ENCODE results near the gene ZNF699. TPM values are rescaled to one million over a fixed set of nuclear protein-coding genes. Genes with fewer than 3 reads are reported as not detected.

The ZNF699 gene
- polyA plus RNA-seq, 1 donor from 2014 or later, result 21.7 TPM

DNA sequence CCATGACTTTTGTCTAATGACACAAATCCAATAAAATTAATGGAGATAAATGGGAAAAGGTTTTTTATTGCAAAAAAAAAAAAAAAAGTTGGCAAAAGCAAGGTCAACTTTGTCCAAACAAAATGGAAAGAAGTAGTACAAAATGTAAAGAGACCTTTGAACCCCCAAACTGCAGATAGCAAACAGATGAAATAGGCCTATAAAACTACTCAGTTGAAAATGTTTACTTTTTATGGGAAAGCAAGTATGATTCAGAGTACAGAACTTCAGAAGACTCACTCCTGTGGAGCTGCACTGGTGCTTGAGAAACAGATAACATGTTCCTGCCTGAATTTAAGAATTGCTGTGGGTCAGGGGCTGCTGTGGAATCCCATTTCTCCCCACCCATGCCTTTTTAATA, 43.4 kb upstream of the ZNF699 start:
- Histone ChIP-seq H3K4me2 (ENCODE audit: low read length) (no peak overlapping the region), H3K36me3 (ENCODE audit: insufficient read depth, low read length) (peaks cover 15% of the 10 kb centered on the region), H3K9ac (ENCODE audit: low read length) (no peak overlapping the region), H3K9me2 (ENCODE audit: insufficient read depth, low read length) (no peaks in the 10 kb centered on the region), H3F3A (ENCODE audit: insufficient read depth, low read length, poor library complexity, severe bottlenecking) (no peaks in the 10 kb centered on the region), H4K20me1 (ENCODE audit: insufficient read depth) (no peaks in the 10 kb centered on the region), H3K4me3 (ENCODE audit: low read length) (no peak overlapping the region), H3K27ac (ENCODE audit: low read length) (no peak overlapping the region), H2AFZ (ENCODE audit: low read depth, low read length) (no peak overlapping the region), H3K9me3 (ENCODE audit: low read length) (peaks cover 25% of the 10 kb centered on the region), H3K27me3 (ENCODE audit: insufficient read depth, low read depth, low read length) (no peaks in the 10 kb centered on the region), H3K79me2 (replicated peaks; ENCODE audit: insufficient read depth, low read length) (no peaks in the 10 kb centered on the region)
- TF ChIP-seq TAF1 (IDR thresholded peaks at IDR 0.05; ENCODE audit: low read depth), result no peak
- no peak for TF ChIP-seq SMC3 (conservative IDR thresholded peaks at IDR 0.05; ENCODE audit: poor library complexity)
- TF ChIP-seq EZH2 (IDR thresholded peaks at IDR 0.05; ENCODE audit: borderline replicate concordance, insufficient read depth, low read length, poor library complexity, severe bottlenecking), result no peak
- no peak for TF ChIP-seq RAD21 (conservative IDR thresholded peaks at IDR 0.05)
- TF ChIP-seq EP300 (conservative IDR thresholded peaks at IDR 0.05; ENCODE audit: poor library complexity, severe bottlenecking), result no peak
- TF ChIP-seq MXI1 (conservative IDR thresholded peaks at IDR 0.05; ENCODE audit: poor library complexity, severe bottlenecking), result no peak
- no peak for TF ChIP-seq POLR2AphosphoS5 (IDR thresholded peaks at IDR 0.05)
- TF ChIP-seq, protein P1, sequence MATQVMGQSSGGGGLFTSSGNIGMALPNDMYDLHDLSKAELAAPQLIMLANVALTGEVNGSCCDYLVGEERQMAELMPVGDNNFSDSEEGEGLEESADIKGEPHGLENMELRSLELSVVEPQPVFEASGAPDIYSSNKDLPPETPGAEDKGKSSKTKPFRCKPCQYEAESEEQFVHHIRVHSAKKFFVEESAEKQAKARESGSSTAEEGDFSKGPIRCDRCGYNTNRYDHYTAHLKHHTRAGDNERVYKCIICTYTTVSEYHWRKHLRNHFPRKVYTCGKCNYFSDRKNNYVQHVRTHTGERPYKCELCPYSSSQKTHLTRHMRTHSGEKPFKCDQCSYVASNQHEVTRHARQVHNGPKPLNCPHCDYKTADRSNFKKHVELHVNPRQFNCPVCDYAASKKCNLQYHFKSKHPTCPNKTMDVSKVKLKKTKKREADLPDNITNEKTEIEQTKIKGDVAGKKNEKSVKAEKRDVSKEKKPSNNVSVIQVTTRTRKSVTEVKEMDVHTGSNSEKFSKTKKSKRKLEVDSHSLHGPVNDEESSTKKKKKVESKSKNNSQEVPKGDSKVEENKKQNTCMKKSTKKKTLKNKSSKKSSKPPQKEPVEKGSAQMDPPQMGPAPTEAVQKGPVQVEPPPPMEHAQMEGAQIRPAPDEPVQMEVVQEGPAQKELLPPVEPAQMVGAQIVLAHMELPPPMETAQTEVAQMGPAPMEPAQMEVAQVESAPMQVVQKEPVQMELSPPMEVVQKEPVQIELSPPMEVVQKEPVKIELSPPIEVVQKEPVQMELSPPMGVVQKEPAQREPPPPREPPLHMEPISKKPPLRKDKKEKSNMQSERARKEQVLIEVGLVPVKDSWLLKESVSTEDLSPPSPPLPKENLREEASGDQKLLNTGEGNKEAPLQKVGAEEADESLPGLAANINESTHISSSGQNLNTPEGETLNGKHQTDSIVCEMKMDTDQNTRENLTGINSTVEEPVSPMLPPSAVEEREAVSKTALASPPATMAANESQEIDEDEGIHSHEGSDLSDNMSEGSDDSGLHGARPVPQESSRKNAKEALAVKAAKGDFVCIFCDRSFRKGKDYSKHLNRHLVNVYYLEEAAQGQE (IDR thresholded peaks at IDR 0.05; ENCODE audit: borderline replicate concordance), result no peak
- TF ChIP-seq, protein P2, sequence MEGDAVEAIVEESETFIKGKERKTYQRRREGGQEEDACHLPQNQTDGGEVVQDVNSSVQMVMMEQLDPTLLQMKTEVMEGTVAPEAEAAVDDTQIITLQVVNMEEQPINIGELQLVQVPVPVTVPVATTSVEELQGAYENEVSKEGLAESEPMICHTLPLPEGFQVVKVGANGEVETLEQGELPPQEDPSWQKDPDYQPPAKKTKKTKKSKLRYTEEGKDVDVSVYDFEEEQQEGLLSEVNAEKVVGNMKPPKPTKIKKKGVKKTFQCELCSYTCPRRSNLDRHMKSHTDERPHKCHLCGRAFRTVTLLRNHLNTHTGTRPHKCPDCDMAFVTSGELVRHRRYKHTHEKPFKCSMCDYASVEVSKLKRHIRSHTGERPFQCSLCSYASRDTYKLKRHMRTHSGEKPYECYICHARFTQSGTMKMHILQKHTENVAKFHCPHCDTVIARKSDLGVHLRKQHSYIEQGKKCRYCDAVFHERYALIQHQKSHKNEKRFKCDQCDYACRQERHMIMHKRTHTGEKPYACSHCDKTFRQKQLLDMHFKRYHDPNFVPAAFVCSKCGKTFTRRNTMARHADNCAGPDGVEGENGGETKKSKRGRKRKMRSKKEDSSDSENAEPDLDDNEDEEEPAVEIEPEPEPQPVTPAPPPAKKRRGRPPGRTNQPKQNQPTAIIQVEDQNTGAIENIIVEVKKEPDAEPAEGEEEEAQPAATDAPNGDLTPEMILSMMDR (IDR thresholded peaks at IDR 0.05; ENCODE audit: poor library complexity, severe bottlenecking), result no peak

DNA sequence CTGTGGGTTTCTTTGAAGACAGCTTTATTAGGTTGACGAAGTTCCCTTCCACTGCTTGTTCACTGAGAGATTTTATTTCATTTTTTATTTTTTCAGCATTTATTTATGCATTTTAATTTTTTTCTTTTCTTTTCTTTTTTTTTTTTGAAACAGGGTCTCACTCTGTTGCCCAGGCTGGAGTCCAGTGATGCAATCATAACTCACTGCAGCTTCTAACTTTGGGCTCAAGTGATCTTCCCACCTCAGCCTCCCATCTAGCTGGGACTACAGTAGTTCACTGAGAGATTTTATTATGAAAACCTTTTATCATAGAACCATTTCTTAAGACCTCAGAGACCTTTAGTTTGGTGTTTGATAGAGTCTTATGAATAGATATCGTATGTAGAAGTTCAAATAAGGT, 42.9 kb upstream of the ZNF699 start:
- H3K9me2 ChIP-seq (ENCODE audit: insufficient read depth, low read length), result no peaks in the 10 kb centered on the region
- no peak overlapping the region for H3K9ac ChIP-seq (ENCODE audit: low read length)
- H4K20me1 ChIP-seq (ENCODE audit: insufficient read depth), result no peaks in the 10 kb centered on the region
- H3F3A ChIP-seq (ENCODE audit: insufficient read depth, low read length, poor library complexity, severe bottlenecking), result no peaks in the 10 kb centered on the region
- no peak overlapping the region for H3K4me3 ChIP-seq (ENCODE audit: low read length)
- no peaks in the 10 kb centered on the region for H3K79me2 ChIP-seq (replicated peaks; ENCODE audit: insufficient read depth, low read length)
- no peak overlapping the region for H3K4me2 ChIP-seq (ENCODE audit: low read length)
- no peaks in the 10 kb centered on the region for H3K27me3 ChIP-seq (ENCODE audit: insufficient read depth, low read depth, low read length)
- H3K36me3 ChIP-seq (ENCODE audit: insufficient read depth, low read length), result peaks cover 10% of the 10 kb centered on the region
- no peak overlapping the region for H3K27ac ChIP-seq (ENCODE audit: low read length)
- TF ChIP-seq EP300 (conservative IDR thresholded peaks at IDR 0.05; ENCODE audit: poor library complexity, severe bottlenecking), result no peak
- TF ChIP-seq, protein P1 (IDR thresholded peaks at IDR 0.05; ENCODE audit: borderline replicate concordance), result no peak
- TF ChIP-seq, protein P2 (IDR thresholded peaks at IDR 0.05; ENCODE audit: poor library complexity, severe bottlenecking), result no peak
- TF ChIP-seq POLR2AphosphoS5 (IDR thresholded peaks at IDR 0.05), result no peak
- TF ChIP-seq TAF1 (IDR thresholded peaks at IDR 0.05; ENCODE audit: low read depth), result no peak
- TF ChIP-seq EZH2 (IDR thresholded peaks at IDR 0.05; ENCODE audit: borderline replicate concordance, insufficient read depth, low read length, poor library complexity, severe bottlenecking), result no peak
- no peak for TF ChIP-seq SMC3 (conservative IDR thresholded peaks at IDR 0.05; ENCODE audit: poor library complexity)
- TF ChIP-seq RAD21 (conservative IDR thresholded peaks at IDR 0.05), result no peak
- TF ChIP-seq MXI1 (conservative IDR thresholded peaks at IDR 0.05; ENCODE audit: poor library complexity, severe bottlenecking), result no peak
- no peak overlapping the region for H2AFZ ChIP-seq (ENCODE audit: low read depth, low read length)
- peaks cover 26% of the 10 kb centered on the region for H3K9me3 ChIP-seq (ENCODE audit: low read length)

Data from neural cell (in vitro differentiated cells).